HPDE6-E6E7 (cell line): ENCODE measurements around the gene ZMIZ2.
"Not testable (repeated sequence)": the region's sequence is repeated elsewhere in the genome, so short reads cannot be mapped to it uniquely, and the experiment has no call there.

Source experiments
- DNase-seq: peaks from one replicate; pipeline ENCODE4 v3.0.0; 2011; ENCODE audit warnings: missing footprints; ENCODE audit errors: extremely low spot score

Gene ZMIZ2

DNA sequence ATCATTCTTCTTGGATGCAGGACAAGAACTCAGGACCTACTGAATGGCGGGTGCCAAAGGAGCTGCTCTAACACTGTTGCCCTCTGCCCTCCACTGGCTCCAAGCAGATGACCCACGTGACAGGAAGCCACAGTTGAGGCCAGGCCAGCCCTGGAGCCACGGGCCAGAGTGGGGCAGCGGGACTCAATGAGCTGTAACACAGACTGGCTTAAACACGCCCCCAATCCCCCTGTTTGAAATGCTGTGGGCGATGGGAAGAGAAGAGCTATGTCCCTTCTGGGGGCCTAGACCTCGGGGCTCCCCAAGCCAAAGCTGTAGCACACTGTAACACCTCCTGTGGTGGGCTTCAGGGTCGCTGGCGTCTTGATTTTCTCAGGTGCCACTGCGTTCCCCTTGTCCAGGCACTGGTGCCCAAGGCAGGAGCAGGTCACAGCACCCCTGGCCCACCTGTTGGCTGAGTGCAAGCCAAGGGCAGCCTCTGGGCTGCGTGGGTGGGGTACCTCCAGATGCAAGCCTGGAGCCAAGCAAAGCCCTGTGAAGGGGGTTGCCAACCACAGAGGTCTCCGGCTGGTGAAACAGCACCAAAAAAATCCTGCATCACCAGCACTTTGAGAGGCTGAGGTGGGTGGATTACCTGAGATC, 18.6 kb upstream of the ZMIZ2 start:
- DNase-seq = no peak

DNA sequence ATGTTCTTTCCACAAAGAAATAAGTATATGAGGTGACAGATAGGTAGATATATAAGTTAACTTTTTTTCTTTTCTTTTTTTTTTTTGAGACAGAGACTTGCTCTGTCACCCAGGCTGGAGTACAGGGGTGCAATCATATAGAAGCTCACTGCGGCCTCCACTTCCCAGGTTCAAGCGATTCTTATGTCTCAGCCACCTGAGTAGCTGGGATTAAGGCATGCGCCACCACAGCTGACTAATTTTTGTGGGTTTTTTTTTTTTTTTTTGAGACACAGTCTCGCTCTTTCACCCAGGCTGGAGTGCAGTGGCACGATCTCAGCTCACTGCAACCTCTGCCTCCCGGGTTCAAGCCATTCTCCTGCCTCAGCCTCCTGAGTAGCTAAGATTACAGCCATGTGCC, 15.7 kb upstream of the ZMIZ2 start:
- not testable (repeated sequence) for DNase-seq

DNA sequence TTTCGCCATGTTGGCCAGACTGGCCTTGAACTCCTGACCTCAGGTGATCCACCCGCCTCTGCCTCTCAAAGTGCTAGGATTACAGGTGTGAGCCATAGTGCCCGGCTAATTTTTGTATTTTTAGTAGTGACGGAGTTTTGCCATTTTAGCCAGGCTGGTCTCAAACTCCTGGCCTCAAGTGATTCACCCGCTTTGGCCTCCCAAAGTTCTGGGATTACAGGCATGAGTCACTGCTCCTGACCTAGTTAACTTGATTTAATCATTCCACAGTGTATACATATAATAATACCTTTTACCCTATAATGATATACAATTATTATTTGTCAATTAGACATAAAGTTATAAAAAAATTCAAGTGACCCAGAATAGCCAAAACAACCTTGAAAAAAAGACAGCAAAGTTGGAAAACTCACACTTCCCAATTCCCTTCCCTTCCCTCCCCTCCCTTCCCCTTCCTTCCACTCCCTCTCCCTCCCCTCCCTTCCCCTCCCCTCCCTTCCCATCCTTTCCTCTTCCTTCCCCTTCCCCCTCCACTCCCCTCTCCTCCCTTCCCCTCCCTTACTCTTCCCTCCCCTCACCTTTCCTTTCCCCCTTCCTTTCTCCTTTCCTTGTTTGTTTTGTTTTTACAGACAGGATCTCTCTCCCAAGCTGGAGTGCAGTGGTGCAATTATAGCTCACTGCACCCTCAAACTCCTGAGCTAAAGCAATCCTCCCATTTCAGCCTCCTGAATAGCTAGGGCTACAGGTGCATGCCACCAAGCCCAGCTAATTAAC, 14.8 kb upstream of the ZMIZ2 start:
- no peak for DNase-seq

DNA sequence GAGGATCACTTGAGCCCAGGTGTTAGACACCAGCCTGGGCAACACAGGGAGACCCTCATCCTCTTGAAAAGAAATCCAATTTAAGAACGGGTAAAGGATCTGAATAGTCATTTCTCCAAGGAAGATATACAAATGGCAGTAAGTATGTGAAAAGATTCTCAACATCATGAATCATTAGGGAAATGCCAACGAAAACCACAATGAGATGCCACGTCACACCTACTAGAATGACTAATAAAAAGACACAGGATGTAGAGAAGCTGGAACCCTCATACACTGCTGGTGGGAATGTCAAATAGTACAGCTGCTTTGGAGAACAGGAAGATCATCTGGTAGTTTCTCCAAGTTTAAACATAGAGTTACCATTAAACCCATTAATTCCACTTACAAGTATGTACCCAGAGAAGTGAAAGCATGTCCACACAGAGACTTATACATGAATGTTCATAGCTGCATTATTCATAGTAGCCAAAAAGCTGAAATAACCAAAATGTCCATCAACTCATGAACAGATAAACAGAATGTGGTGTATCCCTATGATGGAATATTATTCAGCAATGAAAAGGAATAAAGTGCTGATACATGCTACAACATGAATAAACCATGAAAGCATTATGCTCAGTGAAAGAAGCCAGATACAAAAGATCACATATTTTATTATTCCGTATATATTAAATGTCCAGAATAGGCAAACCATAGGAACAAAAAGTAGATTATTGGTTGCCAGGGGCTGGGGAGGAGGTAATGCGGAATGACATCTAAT, 13.1 kb upstream of the ZMIZ2 start:
- peak; percentile 56 for DNase-seq

DNA sequence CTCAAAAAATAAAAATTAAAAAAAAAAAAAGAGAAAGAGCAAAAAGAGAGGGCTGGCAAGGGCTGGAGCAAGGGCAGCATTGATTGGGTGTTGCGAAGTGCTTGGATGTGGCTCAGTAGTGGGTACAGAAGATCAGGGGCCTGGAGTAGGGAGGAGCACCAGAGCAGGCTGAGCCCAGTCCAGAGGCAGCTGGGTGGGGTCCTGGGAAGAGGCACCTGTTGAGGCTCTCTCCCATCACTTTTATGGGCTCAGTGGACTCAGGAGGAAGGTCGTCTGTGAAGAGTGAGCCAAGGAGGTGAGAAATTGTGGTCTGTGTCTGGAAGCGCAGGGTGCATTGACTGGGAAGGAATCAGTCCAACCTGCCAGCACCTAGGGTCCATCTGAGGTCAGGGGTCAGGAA, 11.8 kb upstream of the ZMIZ2 start:
- DNase-seq = no peak

DNA sequence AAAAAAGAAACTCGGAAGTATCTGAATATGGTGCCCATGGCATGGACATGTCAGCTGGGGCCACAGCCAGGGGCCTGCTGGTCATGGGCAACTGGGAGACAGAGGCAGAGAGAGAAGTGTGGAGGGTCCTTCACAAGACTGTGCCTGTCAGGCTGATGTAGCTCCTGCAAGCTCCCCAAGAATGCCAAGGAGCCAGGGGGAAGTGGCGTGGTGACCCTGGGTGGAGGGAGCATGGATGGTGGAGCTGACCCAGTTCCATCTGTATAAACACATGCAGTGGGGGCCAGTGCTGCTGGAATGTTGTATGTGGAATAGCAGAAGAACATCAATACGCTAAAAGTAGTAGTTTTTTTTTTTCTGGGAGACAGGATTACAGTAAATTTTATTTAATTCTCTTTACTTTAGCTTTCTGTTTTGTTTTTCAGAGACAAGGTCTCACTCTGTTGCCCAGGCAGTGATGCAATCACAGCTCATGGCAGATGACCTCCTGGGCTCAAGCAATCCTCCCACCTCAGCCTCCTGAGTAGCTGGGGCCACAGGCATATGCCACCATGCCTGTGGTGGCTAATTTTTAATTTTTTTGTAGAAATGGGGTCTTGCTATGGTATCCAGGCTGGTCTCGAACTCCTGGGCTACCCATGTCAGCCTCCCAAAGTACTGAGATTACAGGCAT, 10.5 kb upstream of the ZMIZ2 start:
- no peak for DNase-seq

DNA sequence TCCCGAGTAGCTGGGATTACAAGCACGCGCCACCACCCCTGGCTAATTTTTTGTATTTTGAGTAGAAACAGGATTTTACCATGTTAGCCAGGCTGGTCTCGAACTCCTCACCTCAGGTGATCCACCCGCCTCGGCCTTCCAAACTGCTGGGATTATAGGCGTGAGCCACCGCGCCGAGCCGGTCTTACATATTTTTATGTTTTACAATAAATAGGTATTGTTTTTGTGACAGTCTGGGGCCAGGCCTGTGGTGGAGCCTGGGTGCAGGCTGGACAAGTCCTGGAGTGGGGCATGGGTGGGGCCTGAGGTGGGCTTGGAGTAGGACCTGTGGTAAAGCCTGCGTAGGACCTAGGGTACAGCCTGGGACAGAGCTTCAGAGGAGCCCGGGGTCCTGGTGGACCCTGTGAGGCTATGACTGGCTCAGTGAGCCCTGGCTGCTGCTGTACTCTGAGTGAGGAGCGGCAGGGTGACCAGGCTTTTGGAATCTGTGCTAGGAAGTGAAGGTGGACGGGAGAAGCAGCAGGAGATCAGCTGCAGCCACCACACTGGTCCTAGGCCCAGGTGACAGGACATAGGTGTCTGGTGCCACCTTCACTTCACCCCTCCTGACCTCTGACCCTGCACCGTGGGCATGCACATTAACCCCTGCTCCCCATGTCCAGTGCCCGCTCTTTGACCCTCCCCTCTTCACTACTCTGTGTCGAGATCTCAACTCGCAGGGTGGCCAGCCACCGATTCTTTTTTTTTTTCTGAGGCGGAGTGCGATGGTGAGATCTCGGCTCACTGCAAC, 9.6 kb upstream of the ZMIZ2 start:
- DNase-seq = no peak

DNA sequence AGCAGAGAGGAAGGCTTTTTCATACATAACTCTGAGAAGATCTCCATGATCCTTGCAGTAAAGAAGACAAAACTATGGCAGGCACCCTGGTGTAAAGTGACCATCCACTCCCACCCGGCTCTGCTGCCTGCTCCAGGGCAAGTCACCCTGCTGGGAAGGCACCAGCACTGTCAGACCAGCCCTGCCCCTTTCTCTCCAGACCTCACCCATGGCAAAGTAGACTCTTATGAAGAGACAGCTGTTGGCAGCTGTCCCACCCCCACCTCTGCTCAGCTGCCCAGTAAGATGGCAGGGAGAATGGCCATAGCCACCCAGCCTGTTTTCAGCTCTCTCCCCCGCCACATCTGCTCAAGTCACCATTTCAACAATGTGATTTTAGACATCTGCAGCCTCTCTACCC, 8.6 kb upstream of the ZMIZ2 start:
- DNase-seq = no peak

DNA sequence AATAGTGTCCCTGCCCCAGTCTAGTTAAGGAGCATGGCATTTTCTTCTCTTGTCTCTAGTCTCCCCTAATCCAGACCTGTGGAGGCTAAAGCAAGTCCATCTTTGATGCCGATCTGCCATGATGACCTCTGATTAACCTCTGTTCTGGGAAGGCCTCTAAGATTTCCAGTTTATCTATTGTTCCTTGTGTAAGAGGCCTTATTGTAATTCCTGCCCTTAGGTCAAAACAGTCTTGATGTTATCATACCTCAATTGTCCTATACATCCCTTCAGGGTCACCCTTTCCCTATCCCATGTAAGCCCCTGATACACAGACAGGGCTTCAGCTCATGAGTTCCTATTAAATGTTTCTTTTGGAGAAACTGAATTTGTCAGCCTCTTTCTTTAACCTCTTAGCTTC, 4.9 kb upstream of the ZMIZ2 start:
- DNase-seq = no peak

DNA sequence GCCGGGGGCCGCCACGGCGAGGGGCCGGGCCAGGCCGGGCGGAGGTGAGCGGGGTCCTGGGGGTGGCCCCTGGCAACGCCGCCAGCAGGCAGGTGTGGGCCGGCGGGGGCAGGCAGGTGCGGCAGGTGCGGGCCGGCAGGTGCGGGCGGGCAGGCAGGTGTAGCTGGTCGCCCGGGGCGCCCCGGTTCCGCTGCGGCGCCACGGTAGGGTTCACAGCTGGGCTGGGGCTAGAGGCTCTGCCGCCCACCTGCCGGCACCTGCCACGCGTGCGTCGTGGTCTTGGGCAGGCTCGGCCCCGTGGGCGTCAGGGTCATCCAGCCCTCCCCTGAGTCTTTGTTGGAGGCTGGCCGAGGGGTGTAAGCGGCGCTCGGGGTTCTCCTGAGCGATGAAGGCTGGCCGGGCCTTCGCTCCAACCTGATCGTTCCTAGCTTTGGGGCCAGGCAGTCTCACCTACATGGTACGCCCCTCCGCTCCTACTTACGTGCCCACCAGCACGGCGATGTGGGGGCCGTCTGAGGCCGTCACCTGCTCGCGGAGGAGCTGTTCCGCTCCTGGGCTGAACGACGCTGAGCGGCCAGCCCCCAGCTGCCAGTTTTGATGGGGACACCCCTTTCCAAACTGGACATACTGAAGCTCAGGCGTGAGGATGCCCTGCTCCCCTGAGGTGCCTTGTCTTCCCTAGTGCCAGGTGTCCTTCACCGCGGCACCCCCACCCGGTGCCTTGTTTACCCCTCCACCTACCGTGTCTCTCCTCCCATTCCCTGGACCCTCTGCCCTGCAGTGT, 493 bp downstream of the ZMIZ2 start:
- DNase-seq = no peak

DNA sequence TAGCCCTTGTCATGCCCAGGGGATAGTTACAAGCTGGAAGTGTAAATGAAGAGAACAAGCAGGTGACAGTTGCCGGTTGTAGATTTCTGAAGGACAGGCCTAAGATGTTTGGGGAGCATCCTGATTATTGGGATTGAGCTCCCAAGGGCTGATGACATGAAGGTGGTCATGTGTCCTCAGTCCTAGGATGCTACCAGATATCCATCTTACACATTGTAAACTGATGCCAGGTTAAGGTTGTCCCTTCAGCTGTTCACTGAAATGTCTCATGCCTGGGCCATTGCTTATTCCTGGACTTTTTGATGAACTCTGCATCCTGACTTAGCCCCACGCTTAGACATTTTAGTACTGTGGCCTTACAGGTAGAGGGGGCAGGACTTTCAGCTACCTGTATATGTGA, 1.3 kb downstream of the ZMIZ2 start:
- DNase-seq = no peak

DNA sequence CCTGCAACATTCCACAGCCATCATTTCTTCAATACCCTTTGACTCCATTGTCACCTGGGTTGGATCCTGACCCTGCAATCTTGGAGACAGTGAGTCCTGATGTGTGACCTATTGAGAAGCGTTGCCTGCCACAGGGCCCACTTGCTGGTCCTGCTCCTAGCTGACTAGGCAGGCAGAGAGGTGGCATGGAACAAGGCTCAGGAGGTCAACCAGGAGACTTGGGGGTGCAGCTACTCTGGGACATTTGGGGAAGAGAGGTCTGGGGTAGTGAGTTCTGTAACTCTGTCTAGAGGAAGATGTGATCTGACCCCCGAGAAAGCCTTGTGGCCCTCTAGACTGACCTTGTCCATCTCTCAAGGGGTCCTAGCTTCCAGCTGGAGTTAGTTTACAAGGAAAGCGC, 1.8 kb downstream of the ZMIZ2 start:
- DNase-seq = no peak

DNA sequence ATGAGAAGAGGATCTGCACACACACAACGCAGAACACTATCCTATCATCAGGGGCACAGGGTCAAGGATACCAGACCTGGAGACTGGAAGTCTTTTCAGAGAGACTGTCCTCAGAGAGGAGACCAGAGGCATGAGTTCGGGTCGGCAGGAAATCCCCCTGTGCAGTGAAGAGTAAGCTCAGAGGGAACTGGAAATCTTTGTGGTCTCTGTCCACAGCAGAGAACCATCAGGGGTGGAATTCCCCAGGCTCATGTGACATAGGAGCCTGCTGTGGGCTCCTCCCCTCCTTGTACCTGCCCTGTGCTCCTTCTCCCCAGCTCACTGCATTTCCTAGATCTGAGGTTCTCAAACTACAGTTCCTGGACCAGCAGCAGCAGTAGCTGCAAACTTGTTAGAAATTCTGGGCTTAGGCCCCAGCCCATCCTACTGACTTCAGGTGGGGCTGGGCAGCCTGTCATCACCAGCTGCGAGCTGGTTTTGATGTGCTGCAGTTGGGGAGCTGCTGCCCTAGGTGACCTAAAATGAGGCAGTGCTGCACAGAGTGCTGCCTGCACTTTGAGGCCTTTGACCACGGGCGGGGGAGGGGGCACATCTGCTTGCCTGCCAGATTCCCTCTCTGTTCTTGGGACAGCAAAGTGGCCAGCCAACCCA, 2.4 kb downstream of the ZMIZ2 start:
- DNase-seq = no peak

DNA sequence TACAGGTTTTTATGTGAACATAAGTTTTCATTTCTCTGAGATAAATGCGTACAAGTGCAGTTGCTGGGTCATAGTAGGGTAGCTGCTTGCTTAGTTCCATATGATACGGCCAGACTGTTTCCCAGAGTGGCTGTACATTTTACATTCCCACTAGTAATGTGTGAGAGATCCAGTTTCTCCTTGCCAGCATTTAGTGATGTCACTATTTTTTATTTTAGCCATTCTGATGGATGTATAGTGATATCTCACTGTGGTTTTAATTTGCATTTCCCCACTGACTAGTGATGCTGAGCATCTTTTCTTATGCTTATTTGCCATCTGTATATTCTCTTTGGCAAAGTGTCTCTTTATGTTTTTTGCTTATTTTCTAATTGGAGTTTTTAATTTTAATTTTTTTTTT, 4.2 kb downstream of the ZMIZ2 start:
- DNase-seq = no peak

DNA sequence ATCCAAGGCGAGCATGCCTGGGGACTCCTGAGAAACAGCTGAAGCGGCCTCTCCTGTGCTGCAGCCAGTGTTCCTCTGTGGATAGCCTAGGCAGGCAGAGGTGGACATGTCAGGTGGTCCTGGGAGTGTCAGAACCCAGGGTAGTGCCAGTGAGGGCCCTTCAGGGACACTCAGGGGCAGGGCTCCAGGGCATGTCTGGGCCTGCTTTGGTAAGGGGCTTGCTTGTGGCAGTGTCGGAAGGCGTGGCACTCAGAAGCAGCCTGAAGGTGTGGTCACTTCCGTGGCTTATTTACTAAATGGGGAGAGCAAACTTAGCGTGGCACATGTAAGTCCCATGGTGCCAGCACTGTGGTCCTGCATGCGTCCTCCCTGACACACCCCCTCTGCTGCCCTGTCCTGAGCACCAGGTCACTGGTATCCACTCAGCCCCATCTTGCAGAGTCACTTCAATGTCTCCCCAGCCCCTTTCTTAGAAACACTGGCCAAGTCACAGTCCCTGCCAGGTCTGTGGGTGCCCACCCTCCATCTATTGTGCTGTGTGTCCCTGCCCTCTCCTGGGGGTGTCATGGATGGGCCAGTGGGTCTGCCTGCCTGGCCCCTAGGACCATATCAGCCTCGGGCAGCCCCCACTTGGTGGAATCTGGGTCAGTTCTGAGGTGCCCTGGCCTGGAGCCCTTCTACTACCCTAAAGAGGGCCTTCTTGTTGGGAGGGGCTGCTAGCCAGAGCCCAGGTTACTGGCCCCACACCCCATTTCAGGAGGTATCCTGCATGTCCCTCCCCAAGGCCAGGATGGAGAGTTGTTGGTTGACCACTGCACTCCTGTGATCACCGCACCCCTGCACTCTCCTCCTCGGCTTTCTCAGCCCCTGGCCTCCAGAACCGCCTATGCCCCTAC, 6.4 kb downstream of the ZMIZ2 start:
- no peak for DNase-seq

DNA sequence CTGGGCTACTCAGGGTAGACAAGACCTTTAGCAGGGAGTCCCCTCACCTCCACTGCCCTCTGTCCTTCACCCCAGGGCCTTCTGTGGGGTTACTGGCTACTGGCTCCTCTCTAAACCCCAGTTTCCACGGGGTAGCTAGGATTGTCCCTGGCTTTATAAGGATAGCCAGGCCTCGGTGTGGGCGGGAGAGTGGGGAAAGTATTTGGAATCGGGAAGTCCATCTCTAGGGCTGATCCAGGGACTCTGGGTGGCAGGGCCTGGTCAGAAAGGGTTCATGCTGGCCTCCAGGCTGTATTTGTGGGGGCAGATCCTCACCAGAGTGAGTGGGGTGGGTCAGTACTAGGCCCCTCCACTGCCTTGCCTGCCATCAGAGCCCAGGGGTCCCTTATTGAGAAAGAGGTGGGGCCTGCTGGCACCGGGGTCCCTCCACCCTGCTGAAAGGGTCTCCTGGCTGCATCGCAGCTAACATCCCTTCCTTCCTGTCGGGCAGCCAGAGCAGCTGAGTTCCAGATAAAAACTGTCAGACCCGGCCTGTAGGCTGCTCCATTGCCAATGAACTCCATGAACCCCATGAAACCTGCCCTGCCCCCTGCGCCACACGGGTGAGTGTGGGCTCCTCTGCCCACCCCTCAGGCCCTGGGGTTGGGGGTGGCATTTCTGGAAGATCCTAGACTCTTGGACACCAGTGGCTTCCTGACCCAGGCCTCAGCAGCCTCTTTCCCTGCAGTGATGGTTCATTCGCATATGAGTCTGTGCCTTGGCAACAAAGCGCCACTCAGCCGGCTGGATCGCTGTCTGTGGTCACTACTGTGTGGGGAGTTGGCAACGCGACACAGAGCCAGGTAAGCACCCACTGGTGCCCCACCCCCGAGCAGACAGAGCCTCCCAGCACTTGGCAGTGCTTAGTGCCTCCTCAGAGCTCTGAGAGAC, 7.3 kb downstream of the ZMIZ2 start:
- no peak for DNase-seq

DNA sequence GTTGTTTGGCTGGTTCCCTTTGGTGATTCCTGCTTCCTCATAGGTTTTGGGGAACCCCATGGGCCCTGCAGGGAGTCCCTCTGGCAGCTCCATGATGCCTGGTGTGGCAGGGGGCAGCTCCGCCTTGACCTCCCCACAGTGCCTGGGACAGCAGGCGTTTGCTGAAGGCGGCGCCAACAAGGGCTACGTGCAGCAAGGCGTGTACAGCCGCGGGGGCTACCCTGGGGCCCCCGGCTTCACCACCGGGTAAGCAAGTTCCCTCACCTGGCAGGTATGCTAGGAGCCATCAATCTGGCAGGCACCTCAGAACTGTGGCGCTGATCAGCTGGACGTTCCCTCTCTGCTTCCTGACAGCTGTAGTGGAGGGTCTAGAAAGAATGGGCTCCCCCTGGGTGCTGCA, 8.3 kb downstream of the ZMIZ2 start:
- no peak for DNase-seq

DNA sequence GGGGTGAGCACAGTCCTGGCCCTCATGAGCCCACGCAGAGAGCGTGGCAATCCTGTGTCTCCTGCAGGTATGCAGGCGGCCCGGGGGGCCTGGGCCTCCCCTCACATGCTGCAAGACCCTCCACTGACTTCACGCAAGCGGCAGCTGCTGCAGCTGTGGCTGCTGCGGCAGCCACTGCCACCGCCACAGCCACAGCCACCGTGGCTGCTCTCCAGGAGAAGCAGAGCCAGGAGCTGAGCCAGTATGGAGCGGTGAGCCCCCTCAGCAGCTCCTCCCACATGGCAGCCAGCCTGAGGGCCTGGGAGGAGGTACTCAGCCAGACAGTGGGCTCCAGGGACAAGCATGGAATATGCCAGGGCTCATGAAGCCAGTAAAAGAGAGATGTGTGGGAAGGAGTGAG, 8.7 kb downstream of the ZMIZ2 start:
- no peak for DNase-seq
